ENCODE measurements around the gene TRABD2A.
"Not testable (repeated sequence)": the region's sequence is repeated elsewhere in the genome, so short reads cannot be mapped to it uniquely, and the experiment has no call there.

Gene TRABD2A

GRCh38 chr2:84878896-84879583 lies 1.8 kb downstream of the TRABD2A start:
- no peak for DNase-seq

- DNase-seq, result no peak
These were observed 2.4 kb downstream of the TRABD2A start for GRCh38 chr2:84878459-84878858.

- DNase-seq, result no peak
These were observed 4.5 kb downstream of the TRABD2A start for GRCh38 chr2:84876369-84876768.

- not testable (repeated sequence) for DNase-seq
These were observed 5.3 kb downstream of the TRABD2A start for GRCh38 chr2:84875619-84876018.

GRCh38 chr2:84875213-84875560 lies 5.7 kb downstream of the TRABD2A start:
- no peak for DNase-seq

- peak; percentile 26 to 50 for DNase-seq
These were observed 6.3 kb downstream of the TRABD2A start for GRCh38 chr2:84874381-84875212.

GRCh38 chr2:84873350-84873749 lies 7.5 kb downstream of the TRABD2A start:
- no peak for DNase-seq

- not testable (repeated sequence) for DNase-seq
These were observed 8.2 kb downstream of the TRABD2A start for GRCh38 chr2:84872691-84873090.

- DNase-seq, result no peak
These were observed 10.6 kb downstream of the TRABD2A start for GRCh38 chr2:84870306-84870705.

- not testable (repeated sequence) for DNase-seq
These were observed 12.6 kb downstream of the TRABD2A start for GRCh38 chr2:84868327-84868726.

GRCh38 chr2:84866122-84866521 lies 14.8 kb downstream of the TRABD2A start:
- no peak for DNase-seq

GRCh38 chr2:84865181-84865783 lies 15.6 kb downstream of the TRABD2A start:
- peak in 1 of 2 donors; percentile 71 for DNase-seq

GRCh38 chr2:84862006-84862405 lies 18.9 kb downstream of the TRABD2A start:
- DNase-seq, result no peak

- DNase-seq, result no peak
These were observed 19.3 kb downstream of the TRABD2A start for GRCh38 chr2:84861539-84861938.

- no peak for DNase-seq
These were observed 21.9 kb downstream of the TRABD2A start for GRCh38 chr2:84858937-84859336.

GRCh38 chr2:84858123-84858522 lies 22.8 kb downstream of the TRABD2A start:
- DNase-seq, result no peak

- DNase-seq, result no peak
These were observed 23.3 kb downstream of the TRABD2A start for GRCh38 chr2:84857566-84857965.

GRCh38 chr2:84856787-84857186 lies 24.1 kb downstream of the TRABD2A start:
- peak; percentile 47 to 50 for DNase-seq

GRCh38 chr2:84855731-84856130 lies 25.2 kb downstream of the TRABD2A start:
- DNase-seq, result peak; percentile 17 to 39

GRCh38 chr2:84854850-84855249 lies 26.0 kb downstream of the TRABD2A start:
- no peak for DNase-seq

- no peak for DNase-seq
These were observed 29.0 kb downstream of the TRABD2A start for GRCh38 chr2:84851876-84852275.

- DNase-seq, result no peak
These were observed 30.4 kb downstream of the TRABD2A start for GRCh38 chr2:84850471-84850870.

GRCh38 chr2:84849271-84849952 lies 31.5 kb downstream of the TRABD2A start:
- peak; percentile 30 to 63 for DNase-seq
